Endothelial cell (in vitro differentiated cells): Measurements from ENCODE around the gene IGFBP6. TPM values are rescaled to one million over a fixed set of nuclear protein-coding genes. Genes with fewer than 3 reads are reported as not detected.
A peak's percentile ranks its signal among the peaks of the same experiment; 100 is the strongest.

Experiments used
- DNase-seq: peaks from one replicate; pipeline ENCODE4 v3.0.0; 2021; ENCODE audit warnings: low spot score
- H3K27ac Mint-ChIP-seq: one replicate; pipeline ENCODE4 v1.8.0; 2021; ENCODE audit warnings: mixed read lengths, inconsistent platforms; ENCODE audit not compliant: unreplicated experiment
- H3K27me3 Mint-ChIP-seq: one replicate; pipeline ENCODE4 v1.8.0; 2021; ENCODE audit warnings: mild to moderate bottlenecking, moderate library complexity, mixed read lengths, inconsistent platforms; ENCODE audit not compliant: unreplicated experiment
- H3K36me3 Mint-ChIP-seq: one replicate; pipeline ENCODE4 v1.8.0; 2021; ENCODE audit warnings: mild to moderate bottlenecking, low read depth, mixed read lengths, inconsistent platforms; ENCODE audit not compliant: unreplicated experiment
- H3K4me1 Mint-ChIP-seq: one replicate; pipeline ENCODE4 v1.8.0; 2021; ENCODE audit warnings: mild to moderate bottlenecking, mixed read lengths, inconsistent platforms; ENCODE audit not compliant: unreplicated experiment
- H3K4me3 Mint-ChIP-seq: one replicate; pipeline ENCODE4 v1.8.0; 2021; ENCODE audit warnings: mild to moderate bottlenecking, mixed read lengths, inconsistent platforms; ENCODE audit not compliant: unreplicated experiment
- H3K9me3 Mint-ChIP-seq: one replicate; pipeline ENCODE4 v1.8.0; 2021; ENCODE audit warnings: mixed read lengths, inconsistent platforms; ENCODE audit not compliant: unreplicated experiment
- CTCF ChIP-seq: fragments of 200-600 bp; sonication (generic); IDR thresholded peaks from one replicate; pipeline ENCODE4 v1.5.0; 2021; ENCODE audit warnings: antibody characterized with exemption; ENCODE audit not compliant: unreplicated experiment
- total RNA-seq: library from RNA; stranded (reverse); fragmentation: NEBNext Ultra II Directional; extraction: Animal tissue kit (Norgen Biotek cat#: 25700); gene quantifications from one replicate; pipeline ENCODE4 v1.2.1, GENCODE V29; 2021; ENCODE audit not compliant: unreplicated experiment

Gene IGFBP6
- total RNA-seq, 1 donor from 2014 or later: 21.1 TPM

GRCh38 chr12:53074283-53074998 lies 23.0 kb upstream of the IGFBP6 start:
- Mint-ChIP-seq H3K36me3 (peaks cover 43% of the 10 kb centered on the region), H3K9me3 (no peaks in the 10 kb centered on the region), H3K4me1 (peaks cover 26% of the 10 kb centered on the region), H3K4me3 (no peak overlapping the region), H3K27me3 (peaks cover 9% of the 10 kb centered on the region), H3K27ac (no peak overlapping the region)
- no peak for TF ChIP-seq CTCF
- DNase-seq: no peak

- Mint-ChIP-seq H3K4me1 (peaks cover 29% of the 10 kb centered on the region), H3K9me3 (no peaks in the 10 kb centered on the region), H3K27me3 (peaks cover 9% of the 10 kb centered on the region), H3K4me3 (peak overlapping the region; percentile 14), H3K36me3 (peaks cover 43% of the 10 kb centered on the region), H3K27ac (no peak overlapping the region)
- TF ChIP-seq CTCF: no peak
- no peak for DNase-seq
Measured at GRCh38 chr12:53074999-53075370, 22.5 kb upstream of the IGFBP6 start.

- Mint-ChIP-seq H3K27me3 (peaks cover 6% of the 10 kb centered on the region), H3K36me3 (peaks cover 35% of the 10 kb centered on the region), H3K9me3 (no peaks in the 10 kb centered on the region), H3K27ac (no peak overlapping the region), H3K4me3 (no peak overlapping the region), H3K4me1 (peaks cover 23% of the 10 kb centered on the region)
- DNase-seq: no peak
- no peak for TF ChIP-seq CTCF
Measured at GRCh38 chr12:53076461-53076860, 21.0 kb upstream of the IGFBP6 start.

GRCh38 chr12:53077030-53077429 lies 20.4 kb upstream of the IGFBP6 start:
- peaks cover 31% of the 10 kb centered on the region for H3K36me3 Mint-ChIP-seq
- no peak for DNase-seq
- TF ChIP-seq CTCF: no peak
- no peak overlapping the region for H3K4me3 Mint-ChIP-seq
- H3K27me3 Mint-ChIP-seq: peaks cover 3% of the 10 kb centered on the region
- no peak overlapping the region for H3K27ac Mint-ChIP-seq
- H3K9me3 Mint-ChIP-seq: no peaks in the 10 kb centered on the region
- H3K4me1 Mint-ChIP-seq: peaks cover 18% of the 10 kb centered on the region

GRCh38 chr12:53078425-53079225 lies 18.8 kb upstream of the IGFBP6 start:
- DNase-seq: no peak
- no peaks in the 10 kb centered on the region for H3K9me3 Mint-ChIP-seq
- H3K4me3 Mint-ChIP-seq: peak overlapping the region; percentile 88
- no peak overlapping the region for H3K27ac Mint-ChIP-seq
- peaks cover 8% of the 10 kb centered on the region for H3K4me1 Mint-ChIP-seq
- TF ChIP-seq CTCF: no peak
- peaks cover 20% of the 10 kb centered on the region for H3K36me3 Mint-ChIP-seq
- peaks cover 2% of the 10 kb centered on the region for H3K27me3 Mint-ChIP-seq
